NOMO-1 (cell line): Measurements from ENCODE around the gene GPR42.
"Not testable (repeated sequence)": the region's sequence is repeated elsewhere in the genome, so short reads cannot be mapped to it uniquely, and the experiment has no call there.

Source experiments
- DNase-seq, 2 experiments: peaks; one replicate each; lab custom pipeline; 2025; ENCODE audit not compliant: unreplicated experiment in 2 of 2; lab: John Stamatoyannopoulos, UW

Gene GPR42

DNA sequence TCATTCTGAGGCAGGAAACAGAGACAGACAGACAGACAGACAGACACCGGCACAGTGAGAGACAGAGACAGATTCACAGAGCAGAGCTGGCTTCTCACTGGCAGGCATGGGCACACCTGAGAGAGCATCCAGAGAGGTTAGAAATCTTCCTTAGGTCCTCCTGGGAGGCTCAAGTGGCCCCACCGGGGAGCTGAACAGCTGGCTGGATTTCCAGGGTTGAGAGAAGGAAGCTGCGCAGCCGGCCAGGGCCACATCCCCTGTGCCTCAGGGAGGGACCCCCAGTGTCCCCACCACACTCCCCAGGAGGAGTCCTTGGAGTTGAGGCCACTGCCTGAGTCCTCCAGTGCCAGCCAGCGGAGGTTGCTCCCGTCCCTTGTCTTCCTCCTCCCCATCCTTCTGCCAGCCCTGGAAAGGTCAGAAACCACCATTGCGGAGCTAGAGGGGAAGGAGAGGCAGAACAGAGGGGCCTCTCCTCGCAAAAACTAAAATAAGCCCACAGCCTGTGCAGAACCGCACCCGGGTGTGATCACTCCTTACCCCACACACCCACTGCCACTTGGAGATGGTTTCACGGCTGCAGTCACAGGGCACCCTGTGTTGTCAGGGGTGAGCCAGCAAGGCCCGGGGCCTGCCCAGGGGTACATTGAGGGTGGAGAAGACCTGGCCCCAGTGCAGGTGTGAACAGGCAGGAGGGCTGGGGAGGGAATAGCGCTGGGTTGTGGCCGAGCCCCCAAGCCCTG, 8.4 kb upstream of the GPR42 start:
- DNase-seq = no peak

DNA sequence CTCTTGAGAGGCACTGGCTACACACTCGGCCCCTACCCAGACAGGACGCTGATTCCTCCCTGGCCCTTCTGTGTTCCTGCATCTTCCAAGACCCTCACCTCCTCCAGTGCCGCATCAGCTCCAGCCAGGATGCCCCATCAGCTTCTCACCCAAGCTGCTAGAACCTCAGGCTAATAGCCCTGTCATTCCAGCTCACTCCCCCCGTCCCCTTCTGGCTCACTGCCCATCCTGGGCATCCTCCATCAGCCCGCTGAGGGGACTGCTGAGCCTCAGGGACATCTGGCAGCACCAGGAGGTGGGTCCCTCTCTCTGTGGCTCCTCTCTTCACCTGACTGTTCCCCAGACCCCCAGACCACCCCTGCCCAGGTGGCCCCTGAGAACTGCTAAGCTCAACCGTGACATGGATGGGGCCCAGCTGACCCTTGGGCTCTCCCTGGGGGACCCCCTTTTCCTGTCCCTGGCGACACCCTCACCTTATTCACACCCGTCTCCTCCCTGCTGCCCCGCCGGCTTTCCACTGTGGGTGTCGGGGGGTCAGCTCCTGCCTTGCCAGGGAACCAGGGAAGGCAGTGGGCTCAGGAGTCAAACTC, 7.8 kb upstream of the GPR42 start:
- no peak for DNase-seq

DNA sequence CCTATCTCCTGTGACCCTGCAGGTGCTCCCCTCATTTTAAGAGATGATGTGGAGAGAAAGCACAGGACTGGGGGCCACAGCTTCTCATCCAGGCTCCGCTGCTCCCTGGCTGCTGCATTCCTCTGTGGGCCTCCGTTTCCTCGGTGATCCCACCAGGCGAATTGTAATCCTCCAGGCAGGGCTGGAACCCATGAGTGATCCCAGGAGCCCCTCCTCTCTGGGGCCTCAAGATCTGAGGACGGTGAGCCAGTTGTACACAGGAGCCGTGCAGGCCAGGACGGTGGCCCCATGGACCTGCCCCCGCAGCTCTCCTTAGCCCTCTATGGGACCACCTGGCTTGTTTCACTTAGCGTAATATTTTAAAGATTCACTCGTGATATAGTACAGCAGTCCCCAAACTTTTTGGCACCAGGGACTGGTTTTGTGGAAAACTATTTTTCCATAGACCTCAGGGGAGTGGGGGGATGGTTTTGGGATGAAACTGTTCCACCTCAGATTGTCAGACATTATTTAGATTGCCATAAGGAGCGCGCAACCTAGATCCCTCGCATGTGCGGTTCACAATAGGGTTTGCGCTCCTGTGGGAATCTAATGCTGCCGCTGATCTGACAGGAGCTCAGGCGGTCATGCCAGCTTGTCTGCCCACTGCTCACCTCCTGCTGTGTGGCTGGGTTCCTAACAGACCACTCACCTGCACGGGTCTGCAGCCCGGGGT, 7.0 kb upstream of the GPR42 start:
- DNase-seq = no peak

DNA sequence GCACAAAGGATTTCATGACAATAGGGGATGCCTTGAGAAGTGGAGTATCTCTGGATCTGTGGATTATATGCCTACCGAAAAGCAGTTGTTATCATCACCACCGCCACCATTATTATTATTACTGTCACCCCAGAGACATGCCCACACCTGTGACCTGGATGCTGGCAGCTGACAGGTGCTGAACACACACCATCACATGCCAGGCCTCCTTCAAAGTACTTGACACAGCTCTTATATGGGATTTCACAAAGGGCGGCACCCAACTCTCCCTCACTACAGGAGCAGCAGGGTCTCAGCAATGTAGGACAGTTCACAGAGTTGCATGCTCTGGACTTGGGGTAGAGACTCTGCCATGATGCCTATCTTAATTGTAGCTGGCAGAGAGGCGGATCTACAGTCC, 5.6 kb upstream of the GPR42 start:
- DNase-seq = no peak

DNA sequence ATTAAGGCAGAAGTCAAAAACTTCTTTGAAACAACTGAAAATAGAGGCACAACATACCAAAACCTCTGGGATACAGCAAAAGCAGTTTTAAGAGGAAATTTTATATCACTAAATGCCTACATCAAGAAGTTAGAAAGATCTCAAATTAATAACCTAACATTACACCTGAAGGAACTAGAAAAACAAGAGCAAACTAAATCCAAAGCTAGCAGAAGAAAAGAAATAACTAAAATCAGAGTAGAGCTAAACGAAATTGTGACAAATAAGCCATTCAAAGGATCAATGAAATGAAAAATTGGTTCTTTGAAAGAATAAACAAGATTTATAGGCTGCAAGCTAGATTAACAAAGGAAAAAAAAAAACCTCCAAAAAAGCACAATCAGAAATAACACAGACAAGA, 2.5 kb upstream of the GPR42 start:
- DNase-seq = no peak

DNA sequence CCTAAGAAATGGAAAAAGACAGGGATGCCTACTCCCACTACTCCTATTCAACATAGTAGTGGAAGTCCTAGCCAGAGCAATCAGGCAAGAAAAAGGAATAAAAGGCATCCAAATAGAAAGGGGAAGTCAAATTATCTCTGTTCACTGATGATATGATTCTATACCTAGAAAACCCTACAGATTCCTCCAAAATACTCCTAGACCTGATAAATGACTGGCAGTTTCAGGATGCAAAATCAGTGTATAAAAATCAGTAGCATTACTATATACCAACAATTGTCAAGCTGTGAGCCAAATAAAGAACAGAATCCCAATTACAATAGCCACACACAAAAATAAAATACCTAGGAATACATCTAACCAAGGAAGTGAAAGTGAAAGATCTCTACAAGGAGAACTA, 1.3 kb upstream of the GPR42 start:
- DNase-seq = no peak

DNA sequence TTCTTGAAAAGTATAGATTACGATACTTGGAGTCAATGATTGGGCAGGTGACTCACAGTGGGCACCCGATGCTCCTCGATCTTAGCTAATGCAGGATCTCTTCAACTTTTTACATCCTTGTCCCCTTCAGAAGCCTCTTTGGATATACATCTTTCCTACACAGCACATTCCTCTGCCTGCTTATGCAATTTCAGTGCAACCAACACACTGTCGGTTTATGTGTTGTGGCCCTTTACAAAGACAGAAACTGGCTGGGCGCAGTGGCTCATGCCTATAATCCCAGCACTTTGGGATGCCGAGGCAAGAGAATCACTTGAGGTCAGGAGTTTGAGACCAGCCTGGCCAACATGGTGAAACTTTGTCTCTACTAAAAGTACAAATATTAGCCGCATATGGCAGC, 2.6 kb downstream of the GPR42 start:
- no peak for DNase-seq

DNA sequence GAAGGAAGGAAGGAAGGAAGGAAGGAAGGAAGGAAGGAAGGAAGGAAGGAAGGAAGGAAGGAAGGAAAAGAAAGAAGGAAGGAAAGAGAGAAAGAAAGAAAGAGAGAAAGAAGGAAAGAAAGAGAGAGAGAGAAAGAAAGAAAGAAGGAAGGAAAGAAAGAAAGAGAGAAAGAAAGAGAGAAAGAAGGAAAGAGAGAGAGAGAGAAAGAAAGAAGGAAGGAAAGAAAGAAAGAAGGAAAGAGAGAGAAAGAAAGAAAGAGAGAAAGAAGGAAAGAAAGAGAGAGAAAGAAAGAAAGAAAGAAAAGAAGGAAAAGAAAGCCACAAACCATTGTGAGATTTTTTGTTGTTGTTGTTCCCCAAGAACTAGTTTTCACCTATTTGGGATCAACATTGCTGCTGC, 3.2 kb downstream of the GPR42 start:
- not testable (repeated sequence) for DNase-seq

DNA sequence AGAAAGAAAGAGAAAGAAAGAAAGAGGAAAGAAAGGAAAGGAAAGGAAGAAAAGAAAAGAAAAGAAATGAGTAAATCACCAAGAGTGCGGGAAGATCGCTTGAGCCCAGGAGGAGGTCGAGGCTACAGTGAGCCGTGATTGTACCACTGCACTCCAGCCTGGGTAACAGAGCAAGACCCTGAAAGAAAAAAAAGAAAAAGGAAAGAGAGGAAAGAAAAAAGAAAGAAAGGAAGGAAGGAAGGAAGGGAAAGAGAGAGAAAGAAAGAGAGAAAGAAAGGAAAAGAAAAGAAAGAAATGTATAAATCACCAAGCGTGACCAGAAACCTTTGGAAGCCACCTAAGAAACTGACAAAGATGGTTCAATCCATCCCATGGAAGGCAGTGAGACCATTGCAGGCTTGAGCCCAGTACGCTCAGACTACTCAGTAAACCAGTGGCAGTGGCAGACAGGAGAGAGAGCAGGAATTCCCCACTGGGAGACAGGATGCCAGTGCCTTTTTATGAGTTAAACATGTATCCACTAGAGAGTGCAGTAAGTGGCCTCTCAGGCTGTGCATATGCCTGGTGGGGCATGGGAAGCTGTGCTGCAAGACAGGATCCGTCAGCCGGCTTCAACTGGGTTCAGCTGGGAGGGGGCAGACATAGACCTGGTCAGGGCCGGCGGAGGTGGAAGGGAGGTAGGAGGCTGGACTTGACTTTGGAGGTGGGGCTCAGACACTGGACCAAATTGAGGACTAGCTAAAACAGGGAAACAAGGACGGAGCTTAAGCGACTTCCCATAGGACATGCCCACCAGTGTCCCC, 4.8 kb downstream of the GPR42 start:
- no peak for DNase-seq

DNA sequence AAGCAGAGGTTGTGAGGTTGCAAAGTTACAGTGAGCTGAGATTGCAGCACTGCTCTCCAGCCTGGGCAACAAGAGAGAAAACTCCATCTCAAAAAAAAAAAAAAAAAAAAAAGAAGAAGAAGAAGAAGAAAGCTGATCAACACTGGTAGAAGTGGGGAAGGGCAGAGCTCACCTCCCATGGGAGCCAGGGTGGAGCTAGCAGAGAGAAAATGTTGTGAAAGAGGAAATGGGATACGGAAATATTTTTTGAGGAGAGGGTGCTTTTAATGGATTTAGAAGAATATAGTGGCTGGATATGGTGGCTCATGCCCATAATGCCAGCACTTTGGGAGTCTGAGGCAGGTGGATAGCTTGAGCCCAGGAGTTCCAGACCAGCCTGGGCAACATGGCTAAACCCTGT, 6.8 kb downstream of the GPR42 start:
- DNase-seq = no peak

DNA sequence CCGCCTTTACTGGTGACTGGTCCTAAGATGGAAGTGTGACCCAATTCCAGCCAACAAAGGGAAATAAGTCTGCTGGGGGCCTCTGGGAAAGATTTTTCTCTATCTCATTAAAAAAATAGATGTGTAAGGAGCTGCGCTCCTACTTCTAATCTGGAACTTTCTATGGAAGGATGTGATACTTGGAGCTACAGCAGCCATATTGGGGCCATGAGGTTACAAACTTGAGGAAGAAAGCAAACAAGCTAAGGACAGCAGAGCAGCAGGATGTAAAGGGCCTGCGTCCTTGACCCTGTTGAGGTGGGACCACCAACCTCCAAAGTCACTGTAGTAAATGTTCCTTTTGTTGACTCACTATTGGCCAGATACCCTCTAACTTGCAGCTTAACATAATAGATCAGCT, 7.5 kb downstream of the GPR42 start:
- DNase-seq = no peak

DNA sequence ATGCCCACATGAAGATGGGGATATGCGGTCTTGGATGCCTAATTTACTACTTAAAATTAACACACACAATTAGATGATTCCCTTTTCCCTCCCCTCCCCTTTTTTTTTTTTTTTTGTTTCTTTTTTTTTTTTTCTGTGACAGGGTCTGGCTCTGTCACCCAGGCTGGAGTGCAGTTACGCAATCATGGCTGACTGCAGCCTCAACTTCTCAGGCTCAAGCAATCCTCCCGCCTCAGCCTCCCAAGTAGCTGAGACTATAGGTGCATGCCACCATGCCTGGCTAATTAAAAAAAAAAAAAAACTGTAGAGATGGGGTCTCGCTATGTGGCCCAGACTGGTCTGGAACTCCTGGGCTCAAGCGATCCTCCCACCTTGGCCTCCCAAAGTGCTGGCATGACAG, 8.7 kb downstream of the GPR42 start:
- not testable (repeated sequence) for DNase-seq

DNA sequence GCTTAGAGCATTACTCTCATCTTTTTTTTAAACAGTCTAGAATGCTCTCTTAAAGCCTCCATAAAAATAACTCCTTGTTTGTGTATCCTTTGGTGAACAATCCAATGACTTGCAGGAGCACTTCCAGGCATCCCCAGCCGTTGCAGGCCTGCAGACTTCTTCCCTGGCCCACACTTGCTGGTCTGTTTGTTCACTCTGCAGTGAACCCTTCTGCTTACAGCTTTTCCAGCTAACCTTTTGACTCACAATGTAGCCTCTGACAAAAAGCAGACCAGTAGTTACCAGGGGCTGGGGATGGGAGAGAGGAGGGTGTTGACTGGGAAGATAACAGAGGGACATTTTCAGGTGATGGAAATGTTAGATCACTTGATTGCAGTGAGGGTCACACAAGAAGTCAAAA, 9.1 kb downstream of the GPR42 start:
- no peak for DNase-seq

DNA sequence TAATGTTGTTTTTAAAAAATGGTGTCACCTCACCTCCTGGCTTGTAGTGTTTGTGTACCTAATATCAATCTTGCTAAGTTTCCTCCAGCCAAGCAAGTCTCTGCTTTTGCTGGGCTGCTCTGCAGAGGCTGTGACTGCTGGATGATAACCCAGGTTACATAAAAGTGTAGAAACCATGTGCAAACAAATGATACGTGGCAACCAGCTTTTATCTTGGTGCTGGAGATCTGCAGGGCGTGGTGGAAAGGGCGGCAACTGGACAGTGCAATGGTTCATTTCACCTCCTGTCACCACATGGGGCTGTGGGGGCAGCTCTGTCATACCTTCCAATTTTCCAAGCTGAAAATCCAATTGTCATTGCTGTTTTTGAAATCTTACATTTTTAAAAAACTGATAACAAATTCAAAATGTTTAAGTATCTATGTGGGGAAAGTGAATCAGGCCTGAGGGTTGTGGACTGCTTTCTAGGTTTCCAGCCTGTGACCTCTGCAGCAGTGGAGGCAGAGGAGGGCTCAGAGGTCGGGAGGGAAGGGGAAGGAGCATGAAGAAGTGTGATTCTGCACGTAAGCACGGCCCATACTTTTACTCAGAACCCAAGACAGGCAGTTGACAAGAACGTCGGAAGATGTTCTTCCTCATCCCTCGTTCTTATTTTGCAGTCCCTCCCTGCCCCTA, 9.7 kb downstream of the GPR42 start:
- no peak for DNase-seq

DNA sequence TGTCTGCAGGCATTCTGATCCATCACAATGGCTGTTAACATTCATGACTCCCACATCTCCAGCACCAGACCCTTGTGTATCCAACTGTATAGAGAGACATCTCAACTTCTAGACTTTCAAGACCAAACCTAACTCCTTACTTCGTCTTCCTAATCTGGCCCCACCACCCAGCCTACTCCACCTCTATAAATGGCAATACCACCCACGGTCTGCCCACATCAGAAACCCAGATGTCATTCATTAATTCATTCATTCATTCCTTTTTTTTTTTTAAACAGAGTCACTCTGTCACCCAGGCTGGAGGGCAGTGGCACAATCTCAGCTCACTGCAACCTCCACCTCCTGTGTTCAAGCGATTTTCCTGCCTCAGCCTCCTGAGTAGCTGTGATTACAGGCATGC, 10.4 kb downstream of the GPR42 start:
- no peak for DNase-seq

DNA sequence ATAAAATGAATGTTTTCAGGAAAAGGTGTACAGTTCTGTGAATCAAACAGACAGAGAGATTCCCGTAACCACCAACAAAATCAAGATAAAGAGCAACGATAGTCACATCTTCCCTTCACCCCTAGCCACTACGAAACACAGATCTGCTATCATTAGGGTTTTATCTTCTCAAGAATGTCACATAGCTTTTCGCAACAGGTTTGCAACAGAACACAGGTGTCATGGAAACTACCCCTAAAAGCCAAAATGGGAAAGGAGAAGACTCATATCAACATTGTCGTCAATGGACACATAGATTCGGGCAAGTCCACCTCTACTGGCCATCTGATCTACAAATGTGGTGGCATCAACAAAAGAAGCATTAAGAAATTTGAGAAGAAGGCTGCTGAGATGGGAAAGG, 11.1 kb downstream of the GPR42 start:
- DNase-seq = no peak

DNA sequence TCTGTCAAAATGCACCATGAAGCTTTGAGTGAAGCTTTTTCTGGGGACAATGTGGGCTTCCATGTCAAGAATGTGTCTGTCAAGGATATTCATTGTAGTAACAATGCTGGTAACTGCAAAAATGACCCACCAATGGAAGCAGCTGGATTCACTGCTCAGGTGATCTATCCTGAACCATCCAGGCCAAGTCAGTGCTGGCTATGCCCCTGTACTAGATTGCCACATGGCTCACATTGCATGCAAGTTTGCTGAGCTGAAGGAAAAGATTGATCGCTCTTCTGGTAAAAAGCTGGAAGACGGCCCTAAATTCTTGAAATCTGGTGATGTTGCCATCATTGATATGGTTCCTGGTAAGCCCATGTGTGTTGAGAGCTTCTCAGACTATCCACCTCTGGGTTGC, 12.7 kb downstream of the GPR42 start:
- DNase-seq = no peak

DNA sequence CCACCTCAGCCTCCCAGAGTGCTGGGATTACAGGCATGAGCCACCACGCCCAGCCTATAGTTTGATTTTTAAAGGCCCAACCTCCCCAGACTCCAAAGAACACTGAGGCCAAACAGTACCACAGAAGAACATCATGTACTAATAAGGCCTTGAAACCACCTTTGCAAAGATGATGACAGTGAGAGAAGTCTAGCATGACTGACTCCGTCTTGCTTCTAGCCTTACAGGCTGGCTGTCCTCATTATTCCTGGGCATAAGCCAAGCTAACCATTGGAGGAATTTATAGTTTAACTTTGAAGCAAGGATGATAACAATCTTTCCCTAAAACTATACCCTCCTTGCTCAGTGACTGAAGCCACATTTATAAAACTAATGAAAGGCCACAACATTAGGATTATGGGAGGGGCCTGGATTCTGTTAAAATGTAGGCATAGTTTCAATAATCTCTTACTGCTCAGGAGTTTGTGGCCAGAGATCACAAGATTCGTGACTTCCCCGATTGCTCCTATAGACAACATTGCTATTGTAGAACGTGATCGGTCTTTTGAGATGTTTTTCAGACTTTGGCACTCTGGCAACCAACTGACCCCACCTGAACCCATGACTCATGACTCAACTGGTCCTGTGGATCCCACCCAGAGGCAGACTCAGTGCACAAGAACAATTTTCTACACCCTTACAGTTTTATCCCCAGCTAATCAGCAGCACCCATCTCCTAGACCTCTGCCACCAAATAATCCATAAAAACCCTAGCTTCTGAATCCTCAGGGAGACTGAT, 17.6 kb downstream of the GPR42 start:
- no peak for DNase-seq

DNA sequence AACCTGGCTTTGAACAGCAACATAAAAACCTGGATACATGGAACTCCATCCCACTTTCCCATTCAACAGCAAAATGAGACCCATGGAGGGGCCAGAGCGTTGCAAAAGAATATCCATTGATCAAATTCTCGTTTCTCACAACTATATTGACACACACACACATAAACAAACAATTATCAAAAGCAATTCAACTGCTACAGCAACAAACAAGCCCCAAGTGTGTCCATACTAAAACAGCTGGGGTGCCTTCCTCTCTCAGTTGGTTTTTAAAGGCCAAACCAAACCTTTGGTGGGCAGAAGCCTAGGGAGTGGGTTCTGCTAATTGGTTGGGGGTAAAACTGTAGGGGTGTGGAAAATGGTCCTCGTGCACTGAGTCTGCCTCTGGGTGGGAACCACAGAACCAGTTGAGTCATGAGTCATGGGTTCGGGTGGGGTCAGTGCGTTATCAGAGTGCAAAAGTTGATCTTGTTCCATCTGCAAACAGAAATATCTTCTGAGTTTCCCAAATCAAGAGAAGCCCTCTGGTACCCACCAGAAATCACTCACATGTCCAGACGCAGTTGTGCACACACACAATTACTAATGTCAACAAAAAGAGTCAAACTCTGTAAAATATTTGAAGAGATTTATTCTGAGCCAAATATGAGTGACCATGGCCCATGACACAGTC, 18.5 kb downstream of the GPR42 start:
- DNase-seq = no peak
